Activated naive CD8-positive, alpha-beta T cell (primary cell): Measurements from ENCODE around the gene TSR3.

Experiments used
- H3K27ac Mint-ChIP-seq: one replicate; pipeline ENCODE4 v1.8.0; 2021; ENCODE audit warnings: mixed read lengths
- H3K27me3 Mint-ChIP-seq: one replicate; pipeline ENCODE4 v1.8.0; 2021; ENCODE audit warnings: mixed read lengths
- H3K36me3 Mint-ChIP-seq: one replicate; pipeline ENCODE4 v1.8.0; 2021; ENCODE audit warnings: mixed read lengths
- H3K4me1 Mint-ChIP-seq: one replicate; pipeline ENCODE4 v1.8.0; 2021; ENCODE audit warnings: low read depth, mixed read lengths
- H3K4me3 Mint-ChIP-seq: one replicate; pipeline ENCODE4 v1.8.0; 2021; ENCODE audit warnings: mild to moderate bottlenecking, mixed read lengths
- H3K9me3 Mint-ChIP-seq: one replicate; pipeline ENCODE4 v1.8.0; 2021; ENCODE audit warnings: low read depth, mixed read lengths

TSR3 gene

DNA sequence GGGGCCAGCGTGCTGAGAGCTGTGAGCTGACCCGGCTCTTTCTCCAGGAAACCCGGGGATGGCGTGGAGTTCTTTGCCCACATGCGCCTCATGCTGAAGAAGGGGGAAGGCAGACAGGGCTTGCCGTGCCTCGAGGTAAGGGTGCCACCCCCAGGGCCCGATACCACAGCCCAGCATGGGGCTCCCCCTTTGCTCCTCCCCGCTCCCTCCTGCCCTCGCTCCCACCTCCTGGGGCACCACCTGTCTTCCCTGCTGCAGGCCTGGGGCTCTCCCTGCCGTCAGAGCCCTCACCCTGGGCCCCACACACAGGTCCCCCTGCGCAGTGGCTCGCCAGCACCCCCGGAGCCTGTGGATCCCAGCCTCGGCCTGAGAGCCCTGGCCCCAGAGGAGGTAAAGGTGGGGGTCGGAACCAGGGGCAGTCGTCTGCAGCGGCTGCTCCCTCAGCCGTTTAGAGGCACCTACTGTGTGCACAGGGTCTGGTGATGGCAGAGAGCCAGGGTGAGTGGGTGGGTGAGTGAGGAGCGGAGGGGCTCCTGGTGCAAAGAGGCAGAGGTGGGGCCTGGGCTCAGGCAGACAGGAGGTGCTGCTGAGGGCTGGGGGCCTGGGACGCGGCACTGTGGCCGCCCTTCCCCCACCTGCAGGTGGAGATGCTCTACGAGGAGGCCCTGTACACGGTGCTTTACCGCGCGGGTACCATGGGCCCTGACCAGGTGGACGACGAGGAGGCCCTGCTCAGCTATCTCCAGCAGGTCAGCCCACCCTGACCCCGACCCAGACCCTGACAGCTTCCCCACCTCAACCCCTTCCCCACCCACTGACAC is 12.6 kb downstream of the TSR3 start:
- H3K27me3 Mint-ChIP-seq: peaks cover 4% of the 10 kb centered on the region
- no peak overlapping the region for H3K4me3 Mint-ChIP-seq
- no peaks in the 10 kb centered on the region for H3K36me3 Mint-ChIP-seq
- H3K9me3 Mint-ChIP-seq: no peaks in the 10 kb centered on the region
- H3K27ac Mint-ChIP-seq: no peak overlapping the region
- H3K4me1 Mint-ChIP-seq: peaks cover 19% of the 10 kb centered on the region

- Mint-ChIP-seq H3K9me3 (no peaks in the 10 kb centered on the region), H3K36me3 (no peaks in the 10 kb centered on the region), H3K4me1 (peaks cover 17% of the 10 kb centered on the region), H3K27me3 (peaks cover 4% of the 10 kb centered on the region), H3K27ac (no peak overlapping the region), H3K4me3 (no peak overlapping the region)
Observed at GRCh38 chr16:1338119-1338730, 13.5 kb downstream of the TSR3 start.

GRCh38 chr16:1337486-1337885 is 14.2 kb downstream of the TSR3 start:
- Mint-ChIP-seq H3K9me3 (no peaks in the 10 kb centered on the region), H3K27ac (no peak overlapping the region), H3K4me1 (peaks cover 13% of the 10 kb centered on the region), H3K27me3 (peaks cover 4% of the 10 kb centered on the region), H3K36me3 (no peaks in the 10 kb centered on the region), H3K4me3 (no peak overlapping the region)

DNA sequence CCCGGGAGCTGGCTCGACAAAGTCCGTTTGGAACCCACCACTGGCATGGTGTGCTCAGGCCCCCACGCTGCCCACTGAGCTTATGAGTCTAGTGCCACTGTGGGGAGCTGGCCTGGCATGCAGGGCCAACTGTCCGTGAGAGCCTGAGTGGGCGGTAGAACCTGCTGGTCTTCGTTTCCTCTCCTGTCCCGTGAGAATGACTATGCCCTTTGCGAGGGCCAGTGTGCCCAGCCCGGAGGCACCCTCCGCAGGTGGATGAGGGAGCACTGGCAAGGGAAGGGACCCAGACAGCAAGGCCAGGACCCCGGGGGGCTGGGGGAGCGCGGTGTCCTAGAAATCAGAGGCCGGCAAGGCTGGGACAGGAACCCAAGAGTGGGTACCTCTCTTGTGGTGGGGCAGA is 15.1 kb downstream of the TSR3 start:
- H3K9me3 Mint-ChIP-seq: no peaks in the 10 kb centered on the region
- H3K36me3 Mint-ChIP-seq: no peaks in the 10 kb centered on the region
- H3K27me3 Mint-ChIP-seq: peaks cover 6% of the 10 kb centered on the region
- no peak overlapping the region for H3K4me3 Mint-ChIP-seq
- H3K27ac Mint-ChIP-seq: no peak overlapping the region
- H3K4me1 Mint-ChIP-seq: peaks cover 14% of the 10 kb centered on the region

GRCh38 chr16:1335996-1336395 is 15.7 kb downstream of the TSR3 start:
- Mint-ChIP-seq H3K27me3 (peaks cover 6% of the 10 kb centered on the region), H3K36me3 (no peaks in the 10 kb centered on the region), H3K4me1 (peaks cover 18% of the 10 kb centered on the region), H3K27ac (no peak overlapping the region), H3K4me3 (no peak overlapping the region), H3K9me3 (no peaks in the 10 kb centered on the region)

DNA sequence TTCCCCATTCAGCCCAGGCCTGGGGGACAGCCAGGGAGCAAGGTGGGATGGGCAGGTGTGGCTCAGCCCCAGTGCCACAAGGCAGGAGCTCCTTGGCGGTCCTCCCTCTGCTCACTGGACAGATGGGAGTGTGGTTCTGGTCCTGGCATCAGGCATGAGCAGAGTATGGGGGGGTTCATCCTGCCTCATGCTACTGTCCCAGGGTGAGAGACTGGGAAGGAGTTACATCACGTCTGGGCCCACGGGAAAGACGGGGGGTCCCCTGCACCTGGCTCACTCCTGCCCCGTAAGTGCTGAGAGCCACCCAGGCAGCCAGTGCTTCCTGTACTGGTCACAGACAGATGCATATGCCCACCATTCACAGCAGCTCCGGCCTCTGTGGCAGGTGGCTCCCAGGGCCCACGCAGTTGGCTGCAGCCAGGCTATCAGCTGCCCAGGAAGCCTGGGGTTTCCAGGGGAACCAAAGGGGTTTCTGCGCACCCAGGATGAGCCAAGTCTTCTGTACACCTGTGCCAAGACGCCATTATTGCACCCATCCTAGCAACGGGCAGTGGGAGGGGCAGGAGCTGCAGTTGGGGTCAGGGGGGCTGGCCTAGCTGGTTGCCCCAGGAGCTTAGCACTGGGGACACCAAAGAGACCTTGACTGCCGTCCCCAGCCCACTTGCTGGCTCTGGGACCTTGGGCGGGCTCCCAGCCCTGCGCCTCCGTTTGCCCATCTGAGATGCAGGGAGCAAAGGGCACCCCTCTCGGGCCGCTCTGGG is 16.3 kb downstream of the TSR3 start:
- peaks cover 6% of the 10 kb centered on the region for H3K27me3 Mint-ChIP-seq
- no peak overlapping the region for H3K27ac Mint-ChIP-seq
- H3K9me3 Mint-ChIP-seq: no peaks in the 10 kb centered on the region
- H3K36me3 Mint-ChIP-seq: no peaks in the 10 kb centered on the region
- no peak overlapping the region for H3K4me3 Mint-ChIP-seq
- peaks cover 18% of the 10 kb centered on the region for H3K4me1 Mint-ChIP-seq

DNA sequence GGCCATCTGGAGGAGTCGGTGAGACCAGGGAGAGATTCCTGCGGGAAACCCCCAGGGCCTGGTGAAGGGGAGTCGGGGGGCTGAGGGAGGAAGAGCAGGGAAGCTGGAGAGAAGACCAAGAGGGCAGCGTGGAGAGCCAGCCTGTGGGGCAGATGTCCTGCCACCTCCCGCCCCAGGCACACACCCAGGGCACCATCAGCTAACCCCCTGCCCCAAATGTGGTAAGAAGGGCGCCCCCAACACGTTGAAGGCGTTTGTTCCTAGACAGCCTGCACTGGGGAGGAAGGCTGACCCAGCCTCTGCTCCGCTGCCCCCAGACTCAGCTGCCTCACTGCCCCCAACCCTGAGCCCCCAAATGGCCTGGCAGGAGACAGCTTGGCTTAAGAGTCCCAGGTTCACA is 16.9 kb downstream of the TSR3 start:
- H3K4me3 Mint-ChIP-seq: no peak overlapping the region
- no peaks in the 10 kb centered on the region for H3K9me3 Mint-ChIP-seq
- H3K36me3 Mint-ChIP-seq: no peaks in the 10 kb centered on the region
- H3K27me3 Mint-ChIP-seq: peaks cover 6% of the 10 kb centered on the region
- peaks cover 18% of the 10 kb centered on the region for H3K4me1 Mint-ChIP-seq
- no peak overlapping the region for H3K27ac Mint-ChIP-seq

DNA sequence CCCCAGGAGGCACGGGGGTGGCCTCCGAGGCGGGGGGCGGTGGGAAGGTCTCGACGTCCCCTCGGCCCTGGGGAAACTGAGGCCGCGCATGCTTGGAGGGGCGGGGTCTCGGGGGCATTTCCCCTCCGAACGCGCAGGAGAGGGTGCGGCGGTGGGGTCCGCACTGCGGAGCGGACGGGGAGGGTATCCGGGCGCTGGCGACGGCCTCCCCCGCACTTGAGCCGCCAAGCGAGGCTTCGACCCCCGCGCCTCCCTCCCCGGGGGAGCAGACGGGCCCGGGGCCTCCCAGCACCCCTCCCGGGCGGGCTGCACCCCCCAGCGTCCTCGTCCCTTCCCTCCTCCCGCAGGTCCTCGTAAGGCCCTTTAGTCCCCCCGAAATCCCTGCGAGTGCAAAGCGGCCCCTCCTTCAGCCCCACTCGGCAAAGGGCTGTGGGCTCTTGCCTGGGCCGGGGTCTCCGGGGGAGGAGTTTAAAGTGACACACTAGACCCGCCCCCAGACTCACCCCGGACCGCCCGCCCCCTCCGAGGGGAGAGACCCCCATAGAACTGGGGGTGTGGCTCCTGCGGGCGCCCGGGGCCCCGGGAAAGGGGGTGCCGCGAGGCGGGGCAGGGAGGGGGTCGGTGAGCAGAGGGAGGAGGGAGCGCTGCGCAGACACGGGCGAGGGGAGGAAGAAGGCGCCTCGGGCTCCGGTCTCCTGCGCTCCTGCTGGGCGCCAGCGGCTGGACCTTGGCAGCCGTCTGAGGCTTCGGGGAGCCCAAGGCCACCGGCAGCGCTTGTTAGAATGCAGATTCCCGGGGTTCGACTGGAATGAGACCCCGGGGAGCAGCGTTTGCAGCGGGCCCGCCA is 17.6 kb downstream of the TSR3 start:
- Mint-ChIP-seq H3K36me3 (no peaks in the 10 kb centered on the region), H3K27ac (no peak overlapping the region), H3K4me3 (no peak overlapping the region), H3K27me3 (peaks cover 6% of the 10 kb centered on the region), H3K9me3 (no peaks in the 10 kb centered on the region), H3K4me1 (peaks cover 18% of the 10 kb centered on the region)

DNA sequence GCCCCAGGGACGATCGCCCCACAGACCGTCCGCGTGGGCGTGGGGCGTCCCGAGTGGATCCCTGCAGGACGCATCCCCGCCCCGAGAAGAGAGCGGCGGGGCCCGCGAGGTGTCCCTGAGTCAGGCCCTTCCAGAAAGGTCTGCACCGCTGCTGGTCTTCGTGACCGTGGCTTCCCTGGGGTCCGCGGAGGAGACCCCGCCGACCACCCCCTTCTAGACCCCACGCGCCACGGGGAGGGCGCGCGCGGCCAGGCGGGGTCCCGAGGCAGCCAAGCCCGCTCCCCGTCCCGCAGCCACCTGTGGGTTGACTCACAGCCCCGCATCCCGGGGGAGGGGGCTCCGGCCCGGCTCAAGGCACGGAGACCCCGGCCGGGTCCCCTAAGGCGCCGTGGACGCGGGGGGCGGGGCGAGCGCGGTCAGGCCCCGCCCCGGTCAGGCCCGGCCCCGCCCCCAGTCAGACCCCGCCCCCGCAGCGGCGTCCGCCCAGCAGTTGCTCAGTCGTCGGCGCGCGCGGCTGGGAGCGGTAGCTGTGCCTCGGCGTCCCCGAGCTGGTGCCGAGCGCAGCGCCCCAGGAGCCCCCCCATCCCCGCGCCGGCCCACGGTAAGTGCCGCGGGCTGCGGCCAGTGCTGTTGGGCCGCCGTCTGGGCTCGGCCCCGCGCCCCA is 18.4 kb downstream of the TSR3 start, which contains the start of gene BAIAP3:
Gene BAIAP3, plus strand, starts transcription at position 497 of the 664 bp plus-strand sequence. CDS start 4,905 bp downstream, outside the sequence.
- no peak within 1 kb of the TSS for H3K27ac Mint-ChIP-seq
- no peaks in the 10 kb centered on the region for H3K36me3 Mint-ChIP-seq
- peaks cover 18% of the 10 kb centered on the region for H3K4me1 Mint-ChIP-seq
- H3K27me3 Mint-ChIP-seq: peaks cover 6% of the 10 kb centered on the region
- no peaks in the 10 kb centered on the region for H3K9me3 Mint-ChIP-seq
- H3K4me3 Mint-ChIP-seq: peak within 1 kb of the TSS; percentile 75

- Mint-ChIP-seq H3K4me1 (peaks cover 18% of the 10 kb centered on the region), H3K27me3 (peaks cover 6% of the 10 kb centered on the region), H3K36me3 (no peaks in the 10 kb centered on the region), H3K4me3 (peak overlapping the region; percentile 75), H3K27ac (no peak overlapping the region), H3K9me3 (no peaks in the 10 kb centered on the region)
Observed at GRCh38 chr16:1332618-1333148, 19.0 kb downstream of the TSR3 start.

DNA sequence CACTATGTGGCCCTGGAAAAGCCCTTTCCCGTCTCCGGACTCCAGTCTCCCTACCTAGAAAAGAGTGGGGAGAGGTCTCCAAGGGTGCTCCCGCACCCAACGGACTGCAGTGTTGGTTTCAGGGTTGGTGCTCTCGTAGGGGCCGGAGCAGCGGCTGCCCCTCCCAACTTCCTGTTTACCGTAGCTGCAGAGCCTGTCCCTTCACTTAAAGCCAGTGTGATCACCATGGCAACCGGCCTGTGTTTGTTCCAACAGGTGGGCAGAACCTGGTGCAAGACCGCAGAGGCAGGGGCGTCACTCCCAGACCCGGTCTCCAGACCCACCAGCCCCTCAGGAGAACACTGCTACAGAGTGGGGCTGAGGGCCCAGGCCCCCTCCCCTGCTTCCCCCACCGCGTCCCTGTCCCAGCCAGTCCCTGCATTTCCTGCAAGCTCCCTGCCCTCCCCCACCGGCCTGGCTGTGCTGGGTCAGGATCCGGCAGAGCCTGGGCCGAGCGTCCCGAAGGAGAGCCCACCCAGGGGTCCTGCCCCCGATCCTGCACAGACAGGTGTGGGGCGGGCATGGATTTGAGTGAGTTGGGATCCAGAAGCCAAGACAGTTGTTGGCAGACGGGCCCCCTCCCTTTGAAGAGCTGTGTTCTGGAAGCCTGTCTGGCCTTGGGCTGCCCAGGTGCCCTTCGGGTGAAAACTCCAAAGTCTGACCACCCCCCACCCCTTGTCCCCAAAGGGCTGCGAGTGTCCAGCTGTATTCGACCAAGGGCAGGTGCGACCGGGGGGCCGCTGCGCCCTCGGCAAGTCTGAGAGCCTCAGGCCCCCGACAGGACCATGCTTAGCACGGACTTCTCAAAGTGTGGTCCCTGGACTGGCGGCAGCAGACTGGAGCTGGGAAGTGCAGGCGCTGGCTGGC is 19.7 kb downstream of the TSR3 start:
- Mint-ChIP-seq H3K9me3 (no peaks in the 10 kb centered on the region), H3K4me1 (peaks cover 18% of the 10 kb centered on the region), H3K27ac (no peak overlapping the region), H3K27me3 (peaks cover 6% of the 10 kb centered on the region), H3K36me3 (no peaks in the 10 kb centered on the region), H3K4me3 (peak overlapping the region; percentile 75)

DNA sequence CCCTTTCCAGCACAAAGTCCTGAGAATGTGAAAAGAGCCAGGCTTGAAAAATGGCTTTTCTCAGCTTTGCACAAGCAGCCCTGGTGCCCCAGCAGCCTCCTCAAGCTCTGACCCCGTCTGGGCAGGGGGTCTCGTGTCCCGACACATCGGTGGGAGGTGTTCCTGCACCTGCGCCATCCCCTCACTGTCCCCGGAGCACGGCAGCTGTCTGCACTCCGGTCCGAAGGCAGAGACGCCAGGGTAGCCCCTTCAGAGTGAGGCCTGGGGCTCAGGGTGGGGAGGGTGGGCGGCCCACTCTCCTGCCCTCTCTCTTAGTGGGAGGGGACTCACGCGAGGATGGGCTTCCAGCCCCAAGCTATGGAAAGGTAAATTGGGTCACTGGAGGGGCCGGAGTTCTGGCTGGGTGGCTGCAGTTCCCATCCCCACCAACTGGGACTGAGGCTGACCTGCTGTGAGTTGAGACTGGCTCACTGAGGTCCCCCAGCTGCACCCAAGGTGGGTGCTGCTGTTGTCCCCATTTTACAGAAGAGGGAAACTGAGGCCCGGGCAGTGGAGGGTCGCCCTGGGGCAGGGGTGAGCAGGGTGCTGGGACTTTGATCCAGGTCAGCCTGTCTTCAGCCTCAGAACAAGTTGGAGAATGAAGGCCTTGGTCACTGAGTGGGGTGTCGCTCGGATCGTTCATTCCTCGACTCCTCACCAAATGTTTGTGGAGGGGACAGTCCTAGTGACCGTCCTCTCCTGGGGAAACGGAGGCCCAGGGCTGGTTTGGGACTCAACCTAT is 20.6 kb downstream of the TSR3 start:
- no peak overlapping the region for H3K27ac Mint-ChIP-seq
- H3K4me3 Mint-ChIP-seq: peak overlapping the region; percentile 32
- H3K27me3 Mint-ChIP-seq: peaks cover 6% of the 10 kb centered on the region
- no peaks in the 10 kb centered on the region for H3K9me3 Mint-ChIP-seq
- peaks cover 18% of the 10 kb centered on the region for H3K4me1 Mint-ChIP-seq
- H3K36me3 Mint-ChIP-seq: no peaks in the 10 kb centered on the region
